ENCODE measurements around the gene CACNB2. TPM values are rescaled to one million over a fixed set of nuclear protein-coding genes. Genes with fewer than 3 reads are reported as not detected.

The CACNB2 gene
- polyA plus RNA-seq, 2 of the 4 experiments (the other 2 are of a cell fraction): not detected

DNA sequence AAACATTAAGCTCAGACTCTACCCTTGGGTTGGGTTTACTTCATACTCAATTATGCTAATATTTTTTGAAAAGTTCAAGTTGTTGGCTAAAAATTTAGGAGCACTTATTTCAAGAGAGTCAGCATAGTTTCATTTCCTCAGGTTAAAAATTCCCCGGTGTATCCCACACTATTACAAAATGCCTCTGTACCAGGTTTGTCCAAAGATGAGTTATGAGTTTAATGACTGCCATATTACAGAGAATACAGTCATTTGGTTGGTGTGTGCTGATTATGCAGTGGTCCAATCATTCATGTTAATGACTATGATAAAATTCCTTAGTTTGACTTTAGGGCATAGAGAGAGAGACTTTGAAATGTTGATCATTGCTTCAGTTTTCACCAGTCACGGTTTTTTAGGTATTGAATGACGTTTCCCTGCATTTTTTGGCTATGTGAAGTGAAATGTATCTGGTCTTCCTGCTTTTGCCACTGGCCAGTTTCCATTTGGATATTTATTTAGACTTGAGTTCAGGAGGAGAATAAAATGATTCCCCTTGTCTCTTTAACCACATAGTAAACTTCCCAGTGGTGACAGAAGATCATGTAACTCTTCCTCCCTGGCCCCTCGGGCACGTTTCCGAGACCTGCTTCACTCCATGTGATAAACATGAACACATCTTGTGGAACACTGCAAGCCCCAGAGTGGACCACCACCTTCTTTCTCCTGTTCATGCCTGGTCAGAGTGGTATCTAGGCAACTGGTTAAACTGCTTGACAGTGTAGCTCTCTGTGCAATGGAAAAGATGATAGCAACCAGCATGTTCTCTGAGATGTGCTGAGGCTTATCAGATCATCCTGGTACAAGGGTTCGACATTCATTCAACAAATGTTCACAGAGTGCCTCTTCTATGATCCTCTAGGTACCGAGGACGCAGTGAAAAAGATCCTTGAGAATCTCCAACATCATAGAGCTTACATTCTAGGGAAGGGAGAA is 153.6 kb downstream of the CACNB2 start (continued):
- TF ChIP-seq, protein P1, sequence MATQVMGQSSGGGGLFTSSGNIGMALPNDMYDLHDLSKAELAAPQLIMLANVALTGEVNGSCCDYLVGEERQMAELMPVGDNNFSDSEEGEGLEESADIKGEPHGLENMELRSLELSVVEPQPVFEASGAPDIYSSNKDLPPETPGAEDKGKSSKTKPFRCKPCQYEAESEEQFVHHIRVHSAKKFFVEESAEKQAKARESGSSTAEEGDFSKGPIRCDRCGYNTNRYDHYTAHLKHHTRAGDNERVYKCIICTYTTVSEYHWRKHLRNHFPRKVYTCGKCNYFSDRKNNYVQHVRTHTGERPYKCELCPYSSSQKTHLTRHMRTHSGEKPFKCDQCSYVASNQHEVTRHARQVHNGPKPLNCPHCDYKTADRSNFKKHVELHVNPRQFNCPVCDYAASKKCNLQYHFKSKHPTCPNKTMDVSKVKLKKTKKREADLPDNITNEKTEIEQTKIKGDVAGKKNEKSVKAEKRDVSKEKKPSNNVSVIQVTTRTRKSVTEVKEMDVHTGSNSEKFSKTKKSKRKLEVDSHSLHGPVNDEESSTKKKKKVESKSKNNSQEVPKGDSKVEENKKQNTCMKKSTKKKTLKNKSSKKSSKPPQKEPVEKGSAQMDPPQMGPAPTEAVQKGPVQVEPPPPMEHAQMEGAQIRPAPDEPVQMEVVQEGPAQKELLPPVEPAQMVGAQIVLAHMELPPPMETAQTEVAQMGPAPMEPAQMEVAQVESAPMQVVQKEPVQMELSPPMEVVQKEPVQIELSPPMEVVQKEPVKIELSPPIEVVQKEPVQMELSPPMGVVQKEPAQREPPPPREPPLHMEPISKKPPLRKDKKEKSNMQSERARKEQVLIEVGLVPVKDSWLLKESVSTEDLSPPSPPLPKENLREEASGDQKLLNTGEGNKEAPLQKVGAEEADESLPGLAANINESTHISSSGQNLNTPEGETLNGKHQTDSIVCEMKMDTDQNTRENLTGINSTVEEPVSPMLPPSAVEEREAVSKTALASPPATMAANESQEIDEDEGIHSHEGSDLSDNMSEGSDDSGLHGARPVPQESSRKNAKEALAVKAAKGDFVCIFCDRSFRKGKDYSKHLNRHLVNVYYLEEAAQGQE (IDR thresholded peaks at IDR 0.05): no peak

GRCh38 chr10:18294633-18295032 is 154.4 kb downstream of the CACNB2 start:
- no peak for TF ChIP-seq CEBPB (IDR thresholded peaks at IDR 0.05)
- no peak for TF ChIP-seq FOSL2 (IDR thresholded peaks at IDR 0.05)
- TF ChIP-seq FOSL2 (CRISPR knock-in tag; IDR thresholded peaks at IDR 0.05): no peak
- no peak for TF ChIP-seq ZFP36 (IDR thresholded peaks at IDR 0.05; ENCODE audit: borderline replicate concordance, partially characterized antibody)
- TF ChIP-seq TFCP2L1 (CRISPR knock-in tag; IDR thresholded peaks at IDR 0.05): no peak
- TF ChIP-seq ESRRA (IDR thresholded peaks at IDR 0.05; ENCODE audit: borderline replicate concordance, low read length): no peak
- TF ChIP-seq HOXB5 (CRISPR knock-in tag; IDR thresholded peaks at IDR 0.05): no peak
- TF ChIP-seq JUN (IDR thresholded peaks at IDR 0.05): no peak
- TF ChIP-seq EHMT2 (IDR thresholded peaks at IDR 0.05; ENCODE audit: low read depth): no peak
- TF ChIP-seq MAFK (IDR thresholded peaks at IDR 0.05; ENCODE audit: partially characterized antibody): no peak
- TF ChIP-seq PBX3 (IDR thresholded peaks at IDR 0.05): no peak
- TF ChIP-seq, protein P1 (IDR thresholded peaks at IDR 0.05): no peak
- no peak for TF ChIP-seq ZNF302 (CRISPR knock-in tag; IDR thresholded peaks at IDR 0.05)
- ChIA-PET POLR2A (no interaction called here), CTCF (no interaction called here)
- ATAC-seq: no peak
- WGBS (ENCODE audit: missing lambda C conversion rate): 3% methylated on average over 4 of the region's 4 CpGs
- FAIRE-seq: no peak
- Histone ChIP-seq H3K27ac (no peak overlapping the region), H3K4me3 (no peak overlapping the region), H3K9me3 (no peaks in the 10 kb centered on the region), H3K4me1 (no peaks in the 10 kb centered on the region), H3K4me2 (no peak overlapping the region)
- DNase-seq (ENCODE audit: low read depth in 1 of 2, low spot score in 1 of 2): no peak

GRCh38 chr10:18297659-18298058 is 157.4 kb downstream of the CACNB2 start:
- no peak for ATAC-seq
- H3K27ac ChIP-seq: no peak overlapping the region
- 51% methylated on average over 5 of the region's 5 CpGs for WGBS (ENCODE audit: missing lambda C conversion rate)
- no peak for DNase-seq (ENCODE audit: low read depth in 1 of 2, low spot score in 1 of 2)
- TF ChIP-seq RFX5 (IDR thresholded peaks at IDR 0.05): no peak
- TF ChIP-seq, protein P2, sequence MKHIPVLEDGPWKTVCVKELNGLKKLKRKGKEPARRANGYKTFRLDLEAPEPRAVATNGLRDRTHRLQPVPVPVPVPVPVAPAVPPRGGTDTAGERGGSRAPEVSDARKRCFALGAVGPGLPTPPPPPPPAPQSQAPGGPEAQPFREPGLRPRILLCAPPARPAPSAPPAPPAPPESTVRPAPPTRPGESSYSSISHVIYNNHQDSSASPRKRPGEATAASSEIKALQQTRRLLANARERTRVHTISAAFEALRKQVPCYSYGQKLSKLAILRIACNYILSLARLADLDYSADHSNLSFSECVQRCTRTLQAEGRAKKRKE (CRISPR knock-in tag; IDR thresholded peaks at IDR 0.05; ENCODE audit: low read depth): no peak
- TF ChIP-seq MYC (IDR thresholded peaks at IDR 0.05; ENCODE audit: borderline replicate concordance, low read length): no peak
- TF ChIP-seq, protein P3, sequence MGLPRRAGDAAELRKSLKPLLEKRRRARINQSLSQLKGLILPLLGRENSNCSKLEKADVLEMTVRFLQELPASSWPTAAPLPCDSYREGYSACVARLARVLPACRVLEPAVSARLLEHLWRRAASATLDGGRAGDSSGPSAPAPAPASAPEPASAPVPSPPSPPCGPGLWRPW (IDR thresholded peaks at IDR 0.05): no peak
- no peak for TF ChIP-seq TFCP2L1 (CRISPR knock-in tag; IDR thresholded peaks at IDR 0.05)
- TF ChIP-seq NFE2L2 (conservative IDR thresholded peaks at IDR 0.05; ENCODE audit: low read length): no peak
- TF ChIP-seq JUN (IDR thresholded peaks at IDR 0.05): no peak
- no peak for TF ChIP-seq CTCF (IDR thresholded peaks at IDR 0.05)
- TF ChIP-seq HOXA7 (CRISPR knock-in tag; IDR thresholded peaks at IDR 0.05): no peak
- TF ChIP-seq JUNB (IDR thresholded peaks at IDR 0.05): no peak
- H3K9me3 ChIP-seq: no peaks in the 10 kb centered on the region
- FAIRE-seq: no peak
- POLR2A ChIA-PET: no interaction called here
- H3K4me3 ChIP-seq: no peak overlapping the region
- no peak overlapping the region for H3K4me2 ChIP-seq
- no peaks in the 10 kb centered on the region for H3K4me1 ChIP-seq
- CTCF ChIA-PET: no interaction called here

Measured in A549 (cell line).